ENCODE results near the gene RHOXF1.
"Not testable (repeated sequence)": the region's sequence is repeated elsewhere in the genome, so short reads cannot be mapped to it uniquely, and the experiment has no call there.

The RHOXF1 gene

GRCh38 chrX:120137439-120137838 is 21.7 kb upstream of the RHOXF1 start:
- TF ChIP-seq CTCF (IDR thresholded peaks at IDR 0.05; ENCODE audit: extremely low read depth, missing control alignments), result no peak
- DNase-seq (ENCODE audit: low spot score), result no peak

- TF ChIP-seq CTCF (IDR thresholded peaks at IDR 0.05; ENCODE audit: extremely low read depth, missing control alignments), result no peak
- DNase-seq (ENCODE audit: low spot score), result no peak
These were observed 21.1 kb upstream of the RHOXF1 start for GRCh38 chrX:120136840-120137239.

GRCh38 chrX:120136128-120136527 is 20.4 kb upstream of the RHOXF1 start:
- DNase-seq (ENCODE audit: low spot score), result no peak
- no peak for TF ChIP-seq CTCF (IDR thresholded peaks at IDR 0.05; ENCODE audit: extremely low read depth, missing control alignments)

GRCh38 chrX:120128306-120128846 is 12.7 kb upstream of the RHOXF1 start:
- not testable (repeated sequence) for DNase-seq (ENCODE audit: low spot score)

- no peak for TF ChIP-seq CTCF (IDR thresholded peaks at IDR 0.05; ENCODE audit: extremely low read depth, missing control alignments)
- DNase-seq (ENCODE audit: low spot score), result no peak
These were observed 9.7 kb upstream of the RHOXF1 start for GRCh38 chrX:120125444-120125843.

DNA sequence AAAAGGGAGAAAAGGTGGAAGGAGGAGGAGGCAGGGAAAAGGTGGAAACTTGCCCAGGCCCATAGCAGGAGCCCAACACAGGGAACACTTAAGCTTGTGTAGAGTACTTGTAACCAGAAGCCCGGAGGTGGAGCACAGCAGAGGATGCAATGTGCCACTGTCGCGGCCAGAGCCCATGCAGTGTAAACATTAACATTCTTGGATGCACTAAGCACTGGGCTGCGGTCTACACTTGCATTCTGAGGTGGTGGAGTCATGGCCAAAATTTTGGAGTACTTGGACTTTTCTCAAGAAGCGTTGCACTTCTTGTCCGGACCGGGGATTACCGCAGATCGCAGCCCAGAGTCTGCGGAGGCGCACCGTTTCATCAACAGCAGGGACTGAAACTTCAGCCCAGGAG is 4.5 kb upstream of the RHOXF1 start:
- TF ChIP-seq CTCF (IDR thresholded peaks at IDR 0.05; ENCODE audit: extremely low read depth, missing control alignments), result no peak
- no peak for DNase-seq (ENCODE audit: low spot score)

- no peak for DNase-seq (ENCODE audit: low spot score)
- no peak for TF ChIP-seq CTCF (IDR thresholded peaks at IDR 0.05; ENCODE audit: extremely low read depth, missing control alignments)
These were observed 4.1 kb downstream of the RHOXF1 start for GRCh38 chrX:120111611-120112010.

- no peak for TF ChIP-seq CTCF (IDR thresholded peaks at IDR 0.05; ENCODE audit: extremely low read depth, missing control alignments)
- DNase-seq (ENCODE audit: low spot score), result no peak
These were observed 6.3 kb downstream of the RHOXF1 start for GRCh38 chrX:120109378-120109777.

GRCh38 chrX:120104707-120105106 is 11.0 kb downstream of the RHOXF1 start:
- not testable (repeated sequence) for DNase-seq (ENCODE audit: low spot score)

GRCh38 chrX:120101057-120101456 is 14.7 kb downstream of the RHOXF1 start:
- not testable (repeated sequence) for DNase-seq (ENCODE audit: low spot score)

All from GM20000 (cell line).